ENCODE data around the gene ZNG1F. TPM values are rescaled to one million over a fixed set of nuclear protein-coding genes. Genes with fewer than 3 reads are reported as not detected.
"Not testable (repeated sequence)": the region's sequence is repeated elsewhere in the genome, so short reads cannot be mapped to it uniquely, and the experiment has no call there.

ZNG1F gene
- 19.6 TPM for polyA plus RNA-seq (2012; ENCODE audit: missing spikeins)

DNA sequence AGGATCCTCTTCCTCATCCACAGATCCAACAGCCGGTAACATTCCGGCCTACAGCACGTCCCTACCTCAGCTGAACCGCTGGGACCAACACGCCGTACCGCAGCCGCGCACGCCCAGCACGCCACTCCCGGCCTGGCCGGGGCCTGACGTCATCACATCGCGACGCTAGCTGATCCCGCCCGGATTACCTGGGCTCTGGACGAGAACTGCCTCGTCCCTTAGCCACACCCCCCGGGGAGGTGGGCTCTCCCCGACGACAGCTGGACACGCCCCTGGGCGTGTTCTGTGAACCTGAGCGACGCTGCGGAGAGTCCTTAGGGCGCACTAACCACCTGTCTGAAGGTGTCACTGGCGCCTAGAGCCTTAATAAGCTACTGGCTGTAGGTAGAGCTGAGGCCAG lies at the start of gene ZNG1F:
Gene ZNG1F (minus strand): TSS at position 101 of the 400 bp plus-strand sequence. CDS start 59 bp downstream, at position 42.
- not testable (repeated sequence) for FAIRE-seq; DNase-seq (ENCODE audit: insufficient read length)

DNA sequence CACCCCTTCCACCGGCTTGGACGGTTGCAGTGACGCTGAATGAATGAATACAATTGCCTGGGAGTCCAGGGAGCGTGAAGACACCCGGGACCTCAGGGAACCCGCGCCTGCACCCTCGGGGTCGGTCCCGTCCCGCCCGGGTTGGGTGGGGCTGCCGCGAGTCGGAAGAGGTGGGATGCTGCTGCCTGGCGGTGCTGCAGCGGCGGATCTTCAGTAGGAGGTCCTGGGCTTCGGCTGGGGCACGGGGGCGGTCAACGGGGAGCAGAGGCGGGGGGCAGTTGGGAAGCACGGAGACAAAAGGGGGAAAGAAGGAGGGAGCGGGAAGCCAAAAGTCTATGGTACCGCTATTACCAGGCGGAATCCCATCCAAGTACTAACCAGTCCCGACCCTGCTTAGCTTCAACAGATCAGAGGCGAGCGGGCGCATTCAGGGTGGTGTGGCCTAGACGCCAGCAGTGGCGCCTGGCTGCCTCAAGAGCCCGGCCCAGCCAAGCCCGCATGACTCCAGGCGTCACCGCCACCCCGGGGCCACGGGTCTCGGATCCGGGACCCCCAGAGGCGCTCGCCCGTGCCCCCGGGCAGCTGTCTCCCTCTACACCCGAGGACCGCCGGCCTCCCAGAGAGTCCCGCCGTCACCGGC lies 48.1 kb upstream of the ZNG1F start:
- not testable (repeated sequence) for FAIRE-seq; DNase-seq (ENCODE audit: insufficient read length)

DNA sequence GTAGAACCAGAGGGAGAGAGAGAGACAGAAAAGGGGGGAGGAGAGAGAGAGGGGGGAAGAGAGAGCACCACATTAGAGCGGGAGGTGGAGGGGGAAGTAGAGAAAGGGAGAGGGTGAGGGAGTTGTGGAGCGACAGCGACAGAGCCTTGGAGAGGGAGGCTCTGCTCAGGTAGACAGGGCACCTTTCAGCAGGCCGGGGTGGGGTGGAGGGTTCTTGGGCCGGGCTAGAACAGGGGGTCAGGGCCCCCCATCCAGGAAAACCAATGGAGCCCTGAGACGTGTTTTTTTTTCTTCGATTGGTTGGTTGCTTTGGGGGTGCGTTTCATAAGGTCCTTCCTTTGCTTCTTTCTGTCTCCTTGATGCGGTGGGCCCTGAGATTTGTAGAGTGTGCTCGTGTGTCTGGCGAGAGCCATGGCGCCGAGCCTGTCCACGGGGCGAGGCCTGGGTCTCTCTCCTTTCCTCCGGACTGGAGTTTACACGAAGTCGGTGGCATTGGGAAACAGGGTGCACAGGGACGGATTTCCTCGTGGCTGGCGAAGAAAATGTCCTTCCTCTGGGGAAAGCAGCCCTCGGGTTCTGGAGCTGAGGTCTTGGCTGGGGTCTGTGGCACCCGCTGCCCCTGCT lies 47.5 kb upstream of the ZNG1F start:
- FAIRE-seq; DNase-seq (ENCODE audit: insufficient read length): not testable (repeated sequence)

GRCh38 chr9:41234811-41235805 lies 46.0 kb upstream of the ZNG1F start:
- peak; percentile 20 for DNase-seq (ENCODE audit: insufficient read length)
- FAIRE-seq, result not testable (repeated sequence)

- DNase-seq (ENCODE audit: insufficient read length); FAIRE-seq: not testable (repeated sequence)
Measured at GRCh38 chr9:41234221-41234620, 45.1 kb upstream of the ZNG1F start.

DNA sequence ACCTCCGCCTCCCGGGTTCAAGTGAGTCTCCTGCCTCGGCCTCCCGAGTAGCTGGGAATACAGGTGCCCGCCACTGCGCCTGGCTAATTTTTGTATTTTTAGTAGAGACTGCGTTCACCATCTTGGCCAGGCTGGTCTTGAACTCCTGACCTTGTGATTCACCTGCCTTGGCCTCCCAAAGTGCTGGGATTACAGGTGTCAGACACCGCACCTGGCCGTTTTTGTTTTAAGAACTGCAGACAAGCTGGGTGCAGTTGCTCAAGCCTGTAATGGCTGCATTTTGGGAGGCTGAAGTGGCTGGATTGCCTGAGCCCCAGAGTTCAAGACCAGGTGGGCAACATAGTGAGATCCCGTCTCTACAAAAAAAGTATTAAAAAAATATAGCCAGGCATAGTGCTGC lies 43.2 kb upstream of the ZNG1F start:
- not testable (repeated sequence) for FAIRE-seq; DNase-seq (ENCODE audit: insufficient read length)

- not testable (repeated sequence) for FAIRE-seq; DNase-seq (ENCODE audit: insufficient read length)
Measured at GRCh38 chr9:41230418-41230817, 41.3 kb upstream of the ZNG1F start.

DNA sequence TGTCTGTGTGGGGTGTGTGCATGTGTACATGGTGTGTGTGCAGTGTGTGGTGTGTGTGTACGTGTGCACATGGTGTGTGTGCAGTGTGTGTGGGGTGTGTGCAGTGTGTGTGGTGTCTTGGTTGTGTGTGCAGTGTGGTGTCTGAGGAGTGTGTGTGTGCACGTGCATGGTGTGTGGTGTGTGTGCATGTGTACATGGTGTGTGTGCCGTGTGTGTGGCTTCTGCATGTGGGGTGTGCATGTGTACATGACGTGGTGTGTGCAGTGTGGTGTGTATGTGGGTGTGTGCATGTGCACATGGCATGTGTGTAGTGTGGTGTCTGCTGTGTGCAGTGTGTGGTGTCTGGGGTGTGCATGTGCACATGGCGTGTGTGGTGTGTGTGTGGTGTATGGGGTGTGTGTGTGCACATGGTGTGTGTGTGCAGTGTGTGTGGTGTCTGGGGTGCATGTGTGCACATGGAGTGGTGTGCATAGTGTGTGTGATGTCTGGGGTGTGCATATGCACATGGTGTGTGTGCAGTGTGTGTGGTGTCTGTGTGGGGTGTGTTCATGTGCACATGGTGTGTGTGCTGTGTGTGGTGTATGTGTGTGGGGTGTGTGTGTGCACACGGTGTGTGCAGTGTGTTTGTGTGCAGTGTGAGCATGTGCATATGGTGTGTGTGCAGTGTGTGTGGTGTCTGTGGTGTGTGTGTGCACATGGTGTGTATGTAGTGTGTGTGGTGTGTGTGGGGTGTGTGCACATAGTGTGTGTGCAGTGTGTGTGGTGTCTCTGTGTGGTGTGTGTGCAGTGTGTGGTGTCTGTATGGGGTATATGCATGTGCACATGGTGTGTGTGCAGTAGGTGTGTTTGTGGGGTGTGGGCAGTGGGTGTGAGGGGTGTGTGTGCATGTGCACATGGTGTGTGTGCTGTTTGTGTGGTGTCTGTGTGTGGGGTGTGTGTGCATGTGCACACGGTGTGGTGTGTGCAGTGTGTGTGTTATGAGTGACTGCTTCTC lies 40.6 kb upstream of the ZNG1F start:
- DNase-seq (ENCODE audit: insufficient read length) (no peak), FAIRE-seq (no peak)
- TF ChIP-seq TAF1 (IDR thresholded peaks at IDR 0.05; ENCODE audit: borderline replicate concordance, low read depth, low read length), result no peak
- TF ChIP-seq POLR2A (IDR thresholded peaks at IDR 0.05; ENCODE audit: low read depth, low read length), result peak; percentile 34
- TF ChIP-seq POLR2AphosphoS5 (IDR thresholded peaks at IDR 0.05; ENCODE audit: low read depth, low read length), result 0 out of 2 replicates have a peak, but pooled peaks have one; percentile 29

DNA sequence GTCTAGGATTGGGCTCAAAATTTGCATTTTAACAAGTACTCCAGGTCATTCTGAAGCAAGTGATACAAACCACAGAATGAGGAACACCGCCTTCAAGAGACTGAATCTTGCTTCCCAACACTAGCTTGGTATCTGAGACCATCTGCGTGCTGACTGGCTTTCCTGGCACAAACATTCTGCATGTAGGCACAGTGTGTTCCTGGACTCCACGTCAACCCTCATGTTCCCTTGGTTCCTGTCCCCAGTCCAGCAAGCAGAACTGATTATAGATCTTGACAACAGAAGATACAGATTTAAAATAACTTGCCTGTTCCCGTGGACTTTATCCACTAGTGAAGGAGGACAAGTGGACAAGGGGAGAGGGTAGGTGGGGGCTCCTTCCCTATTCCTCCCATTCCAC lies 30.7 kb upstream of the ZNG1F start:
- DNase-seq (ENCODE audit: insufficient read length); FAIRE-seq: not testable (repeated sequence)

DNA sequence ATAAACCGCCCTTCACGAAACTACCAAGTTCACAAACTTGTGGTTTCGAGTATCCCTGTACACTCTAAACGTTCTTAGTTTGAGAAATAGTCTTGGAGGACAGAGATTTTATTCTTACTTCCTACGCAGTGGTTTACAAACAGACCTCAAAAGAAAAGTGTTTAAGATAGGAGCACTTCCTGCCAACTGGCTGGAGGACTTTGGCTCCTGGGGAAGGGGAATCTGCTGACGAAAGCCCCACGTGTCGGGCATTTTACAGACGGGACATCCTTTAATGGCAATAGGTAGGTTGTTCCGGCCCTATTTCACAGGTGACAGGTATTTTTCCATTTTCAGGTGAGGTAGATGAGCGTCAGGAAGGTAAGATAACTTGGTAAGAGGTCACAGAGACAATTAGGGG lies 678 bp downstream of the ZNG1F start:
- not testable (repeated sequence) for FAIRE-seq; DNase-seq (ENCODE audit: insufficient read length)

DNA sequence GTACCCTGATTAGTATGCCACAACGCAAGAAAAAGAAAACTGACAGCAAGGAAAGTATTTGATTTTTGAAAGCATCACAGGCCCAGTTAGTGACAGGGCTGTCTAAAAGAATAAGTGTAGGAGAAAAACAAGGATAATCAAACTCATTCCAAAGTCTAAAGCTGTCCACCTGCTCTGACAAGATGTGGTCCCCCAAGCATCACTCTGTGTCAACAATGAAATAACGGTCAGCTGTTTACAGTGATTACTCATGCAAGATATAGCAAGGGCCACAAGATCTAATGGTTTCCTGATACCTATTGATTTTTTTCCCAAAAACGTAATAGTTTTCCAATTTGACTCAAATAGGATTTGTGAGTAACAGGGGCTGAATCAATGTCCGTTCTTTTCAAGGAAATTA lies 14.1 kb downstream of the ZNG1F start:
- FAIRE-seq; DNase-seq (ENCODE audit: insufficient read length): not testable (repeated sequence)

DNA sequence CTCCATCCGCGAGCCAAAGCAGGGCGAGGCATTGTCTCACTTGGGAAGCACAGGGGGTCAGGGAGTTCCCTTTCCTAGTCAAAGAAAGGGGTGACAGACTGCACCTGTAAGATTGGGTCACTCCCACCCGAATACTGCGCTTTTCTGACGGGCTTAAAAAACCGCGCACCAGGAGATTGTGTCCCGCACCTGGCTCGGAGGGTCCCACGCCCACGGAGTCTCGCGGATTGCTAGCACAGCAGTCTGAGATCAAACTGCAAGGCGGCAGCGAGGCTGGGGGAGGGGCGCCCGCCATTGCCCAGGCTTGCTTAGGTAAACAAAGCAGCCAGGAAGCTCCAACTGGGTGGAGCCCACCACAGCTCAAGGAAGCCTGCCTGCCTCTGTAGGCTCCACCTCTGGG lies 39.0 kb downstream of the ZNG1F start:
- not testable (repeated sequence) for DNase-seq (ENCODE audit: insufficient read length); FAIRE-seq

DNA sequence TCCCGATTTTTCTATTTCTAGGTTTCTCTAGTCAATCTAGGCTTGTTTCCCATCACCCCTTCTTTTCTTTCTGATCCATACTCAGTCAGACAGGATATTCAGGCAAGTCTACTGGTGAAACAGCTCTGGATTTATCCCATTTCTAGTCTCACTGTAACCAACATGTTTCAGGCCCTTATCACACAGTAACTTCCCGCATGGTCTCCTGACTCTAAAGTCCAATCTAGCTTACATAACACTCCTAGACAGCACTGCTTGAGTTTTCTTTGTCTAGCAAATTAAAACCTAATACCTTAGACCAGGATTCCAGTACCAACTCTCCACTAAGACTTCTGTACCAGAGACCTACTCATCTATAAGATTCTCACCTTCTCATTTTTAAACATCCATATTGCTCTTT lies 47.2 kb downstream of the ZNG1F start:
- FAIRE-seq, result not testable (repeated sequence)

GRCh38 chr9:41128581-41128980 lies 60.5 kb downstream of the ZNG1F start, which contains the start of gene FOXD4L6:
FOXD4L6 (minus strand) TSS chr9:41128681; CDS start chr9:41128383, 298 bp downstream.
- DNase-seq (ENCODE audit: insufficient read length); FAIRE-seq: not testable (repeated sequence)

More for the DNA sequence above, 47.2 kb downstream of the ZNG1F start:
- not testable (repeated sequence) for DNase-seq (ENCODE audit: insufficient read length)

- not testable (repeated sequence) for FAIRE-seq; DNase-seq (ENCODE audit: insufficient read length)
Measured at GRCh38 chr9:41126746-41127446, 62.2 kb downstream of the ZNG1F start.

- not testable (repeated sequence) for FAIRE-seq
Measured at GRCh38 chr9:41125936-41126335, 63.2 kb downstream of the ZNG1F start.

GRCh38 chr9:41125109-41125658 lies 63.9 kb downstream of the ZNG1F start:
- FAIRE-seq; DNase-seq (ENCODE audit: insufficient read length): not testable (repeated sequence)

More at GRCh38 chr9:41125936-41126335, 63.2 kb downstream of the ZNG1F start:
- not testable (repeated sequence) for DNase-seq (ENCODE audit: insufficient read length)

All from GM12892 (cell line).